A673 (cell line): ENCODE data around the gene TBCEL. TPM values are rescaled to one million over a fixed set of nuclear protein-coding genes. Genes with fewer than 3 reads are reported as not detected.

ENCODE experiments used
- BruUV-seq: library from RNA; stranded (reverse); fragments of 400-500 nt; replicated peaks from 2 replicates; lab custom pipeline; 2021; lab: Mats Ljungman, UMichigan
- CTCF ChIA-PET: fragments of 300-600 bp; sonication (Branson Sonifier 250); formaldehyde crosslinking; loops from one replicate; lab custom pipeline; 2022; ENCODE audit warnings: antibody characterized with exemption; lab: Charles Lee
- POLR2A ChIA-PET: fragments of 300-600 bp; sonication (Branson Sonifier 250); formaldehyde crosslinking; loops from one replicate; lab custom pipeline; 2022; ENCODE audit warnings: antibody characterized with exemption; ENCODE audit not compliant: low non-redundant PET; lab: Charles Lee
- DNase-seq: peaks from one replicate; pipeline ENCODE4 v3.0.0-alpha.2; 2015; ENCODE audit warnings: low spot score
- H3K27ac ChIP-seq: fragments of 200-600 bp; sonication (generic); 2 replicates; pipeline ENCODE4 v1.5.1; 2016; ENCODE audit warnings: mixed run types, low read depth, mild to moderate bottlenecking, mixed read lengths, antibody characterized with exemption, low read length; ENCODE audit not compliant: poor library complexity, severe bottlenecking
- H3K27me3 ChIP-seq: fragments of 200-600 bp; sonication (generic); replicated peaks from 2 replicates; pipeline ENCODE4 v1.6.1; 2017; ENCODE audit warnings: mixed run types, low read depth, mild to moderate bottlenecking, mixed read lengths, antibody characterized with exemption, low read length; ENCODE audit not compliant: insufficient read depth, poor library complexity
- H3K36me3 ChIP-seq: fragments of 200-600 bp; sonication (generic); 2 replicates; pipeline ENCODE4 v1.6.1; 2016; ENCODE audit warnings: mixed run types, mild to moderate bottlenecking, mixed read lengths, antibody characterized with exemption, low read length; ENCODE audit not compliant: insufficient read depth, poor library complexity, severe bottlenecking
- H3K4me1 ChIP-seq: fragments of 200-600 bp; sonication (generic); 2 replicates; pipeline ENCODE4 v1.6.1; 2017; ENCODE audit warnings: mixed run types, mild to moderate bottlenecking, mixed read lengths, antibody characterized with exemption, low read length; ENCODE audit not compliant: insufficient read depth, poor library complexity, severe bottlenecking
- H3K4me3 ChIP-seq: fragments of 200-600 bp; sonication (generic); 2 replicates; pipeline ENCODE4 v1.5.1; 2016; ENCODE audit warnings: low read depth, mixed run types, mild to moderate bottlenecking, mixed read lengths, low read length; ENCODE audit not compliant: poor library complexity, severe bottlenecking
- H3K9me3 ChIP-seq: fragments of 200-600 bp; sonication (generic); 2 replicates; pipeline ENCODE4 v1.6.1; 2016; ENCODE audit warnings: mixed run types, low read depth, mild to moderate bottlenecking, mixed read lengths, antibody characterized with exemption, low read length; ENCODE audit not compliant: poor library complexity, severe bottlenecking
- EZH2 ChIP-seq: fragments of 200-600 bp; sonication (generic); IDR thresholded peaks from 2 replicates; pipeline ENCODE4 v1.6.1; 2017; ENCODE audit warnings: borderline replicate concordance, low read depth, mild to moderate bottlenecking, mixed read lengths, antibody characterized with exemption, low read length; ENCODE audit not compliant: poor library complexity, severe bottlenecking
- intact Hi-C: fragments of 100-400 bp; cut with micrococcal nuclease; formaldehyde crosslinking; loops from one replicate; pipeline ENCODE4 v1.10.0; 2022; ENCODE audit not compliant: unreplicated experiment
- total RNA-seq: library from RNA; stranded (reverse); gene quantifications from 2 replicates; pipeline ENCODE4 v1.2.3, GENCODE V29; 2021
- TF ChIP-seq, protein P1 (sequence below): fragments of 300-800, 200-600 bp; sonication (generic); conservative IDR thresholded peaks from 2 replicates; pipeline ENCODE4 v1.5.1; 2017; ENCODE audit warnings: low read depth, mild to moderate bottlenecking, antibody characterized with exemption, low read length, moderate library complexity, mixed read lengths

Gene TBCEL
- total RNA-seq, 1 experiment from 2014 or later = 22.4 TPM

DNA sequence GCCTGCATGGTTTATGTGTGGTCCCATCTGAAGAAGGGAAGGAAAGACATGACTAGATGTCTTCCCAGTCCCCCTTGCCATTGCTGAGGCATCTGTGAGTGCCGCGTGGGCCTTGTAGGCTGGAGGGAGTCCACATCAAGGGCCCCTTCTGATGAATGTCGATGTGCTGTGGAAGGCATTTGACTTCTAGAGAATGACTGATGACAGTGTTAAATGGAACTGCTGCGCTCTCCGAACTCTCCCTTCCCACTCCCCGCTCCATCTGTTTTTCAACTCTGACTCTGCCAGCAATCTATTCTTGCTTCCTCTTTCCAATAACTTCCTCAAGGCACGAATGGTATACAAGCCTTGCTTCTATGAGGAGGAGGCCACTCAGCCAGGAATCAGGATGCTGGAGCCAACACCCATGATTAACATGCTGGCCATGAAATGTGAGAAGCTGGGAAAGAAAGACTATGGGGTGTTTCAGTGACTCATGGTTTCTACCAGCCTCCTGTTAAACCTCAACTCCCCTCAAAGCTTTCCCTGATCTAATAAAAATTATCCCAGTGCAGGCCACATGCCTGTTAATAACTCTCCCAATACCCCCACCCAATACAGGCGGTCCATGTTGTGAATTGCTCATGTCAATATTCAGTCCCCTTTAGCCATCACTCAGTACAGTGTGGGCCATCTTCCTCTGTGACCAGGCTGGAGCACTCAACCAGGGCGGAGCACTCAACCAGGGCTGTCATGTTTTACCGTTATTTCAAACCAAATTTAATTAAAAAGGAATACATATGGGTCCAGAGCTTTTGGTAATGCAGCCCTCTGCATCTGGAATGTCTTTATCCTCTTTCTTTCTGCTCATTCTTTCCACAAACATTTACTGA, 46.4 kb upstream of the TBCEL start:
- no peak overlapping the region for H3K27ac ChIP-seq
- DNase-seq = no peak
- no peak overlapping the region for H3K4me3 ChIP-seq
- BruUV-seq = no TSS peak
- H3K36me3 ChIP-seq = no peaks in the 10 kb centered on the region
- H3K4me1 ChIP-seq = no peaks in the 10 kb centered on the region
- H3K27me3 ChIP-seq = peaks cover 66% of the 10 kb centered on the region
- POLR2A ChIA-PET = interaction anchor here (0.7 kb wide), 1 partner anchor 56 kb away, joined by 3 read pairs; no protein-coding TSS in a partner anchor
- CTCF ChIA-PET = no interaction called here
- no peak for TF ChIP-seq EZH2
- TF ChIP-seq, protein P1, sequence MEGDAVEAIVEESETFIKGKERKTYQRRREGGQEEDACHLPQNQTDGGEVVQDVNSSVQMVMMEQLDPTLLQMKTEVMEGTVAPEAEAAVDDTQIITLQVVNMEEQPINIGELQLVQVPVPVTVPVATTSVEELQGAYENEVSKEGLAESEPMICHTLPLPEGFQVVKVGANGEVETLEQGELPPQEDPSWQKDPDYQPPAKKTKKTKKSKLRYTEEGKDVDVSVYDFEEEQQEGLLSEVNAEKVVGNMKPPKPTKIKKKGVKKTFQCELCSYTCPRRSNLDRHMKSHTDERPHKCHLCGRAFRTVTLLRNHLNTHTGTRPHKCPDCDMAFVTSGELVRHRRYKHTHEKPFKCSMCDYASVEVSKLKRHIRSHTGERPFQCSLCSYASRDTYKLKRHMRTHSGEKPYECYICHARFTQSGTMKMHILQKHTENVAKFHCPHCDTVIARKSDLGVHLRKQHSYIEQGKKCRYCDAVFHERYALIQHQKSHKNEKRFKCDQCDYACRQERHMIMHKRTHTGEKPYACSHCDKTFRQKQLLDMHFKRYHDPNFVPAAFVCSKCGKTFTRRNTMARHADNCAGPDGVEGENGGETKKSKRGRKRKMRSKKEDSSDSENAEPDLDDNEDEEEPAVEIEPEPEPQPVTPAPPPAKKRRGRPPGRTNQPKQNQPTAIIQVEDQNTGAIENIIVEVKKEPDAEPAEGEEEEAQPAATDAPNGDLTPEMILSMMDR = no peak
- H3K9me3 ChIP-seq = no peaks in the 10 kb centered on the region
- intact Hi-C loops = no loop called here

DNA sequence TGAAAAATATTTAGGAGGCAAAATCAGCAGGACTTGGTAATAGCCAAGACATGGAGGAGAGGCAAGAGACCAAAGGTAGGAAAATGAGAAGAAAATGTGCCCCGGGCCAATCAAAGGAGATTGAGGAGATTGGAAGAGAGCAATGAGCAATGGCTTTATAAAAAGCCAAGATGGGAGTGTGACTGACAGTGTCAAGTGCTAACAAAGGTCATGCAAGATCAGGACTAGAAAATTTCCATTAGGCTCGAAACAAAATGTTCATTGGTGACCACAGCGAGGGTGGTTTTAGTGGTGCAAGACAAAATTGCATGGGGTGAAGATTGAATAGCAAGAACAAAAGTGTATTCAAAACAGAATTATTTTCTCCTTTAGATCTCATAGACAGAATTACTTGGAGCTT, 45.2 kb upstream of the TBCEL start:
- CTCF ChIA-PET = no interaction called here
- BruUV-seq = no TSS peak
- intact Hi-C loops = no loop called here
- POLR2A ChIA-PET = interaction anchor here (0.7 kb wide), 1 partner anchor 57 kb away, joined by 3 read pairs; no protein-coding TSS in a partner anchor
- Histone ChIP-seq H3K4me3 (no peak overlapping the region), H3K36me3 (no peaks in the 10 kb centered on the region), H3K9me3 (no peaks in the 10 kb centered on the region), H3K27ac (no peak overlapping the region), H3K27me3 (peaks cover 72% of the 10 kb centered on the region), H3K4me1 (no peaks in the 10 kb centered on the region)
- no peak for TF ChIP-seq EZH2
- TF ChIP-seq, protein P1 = no peak
- DNase-seq = no peak

DNA sequence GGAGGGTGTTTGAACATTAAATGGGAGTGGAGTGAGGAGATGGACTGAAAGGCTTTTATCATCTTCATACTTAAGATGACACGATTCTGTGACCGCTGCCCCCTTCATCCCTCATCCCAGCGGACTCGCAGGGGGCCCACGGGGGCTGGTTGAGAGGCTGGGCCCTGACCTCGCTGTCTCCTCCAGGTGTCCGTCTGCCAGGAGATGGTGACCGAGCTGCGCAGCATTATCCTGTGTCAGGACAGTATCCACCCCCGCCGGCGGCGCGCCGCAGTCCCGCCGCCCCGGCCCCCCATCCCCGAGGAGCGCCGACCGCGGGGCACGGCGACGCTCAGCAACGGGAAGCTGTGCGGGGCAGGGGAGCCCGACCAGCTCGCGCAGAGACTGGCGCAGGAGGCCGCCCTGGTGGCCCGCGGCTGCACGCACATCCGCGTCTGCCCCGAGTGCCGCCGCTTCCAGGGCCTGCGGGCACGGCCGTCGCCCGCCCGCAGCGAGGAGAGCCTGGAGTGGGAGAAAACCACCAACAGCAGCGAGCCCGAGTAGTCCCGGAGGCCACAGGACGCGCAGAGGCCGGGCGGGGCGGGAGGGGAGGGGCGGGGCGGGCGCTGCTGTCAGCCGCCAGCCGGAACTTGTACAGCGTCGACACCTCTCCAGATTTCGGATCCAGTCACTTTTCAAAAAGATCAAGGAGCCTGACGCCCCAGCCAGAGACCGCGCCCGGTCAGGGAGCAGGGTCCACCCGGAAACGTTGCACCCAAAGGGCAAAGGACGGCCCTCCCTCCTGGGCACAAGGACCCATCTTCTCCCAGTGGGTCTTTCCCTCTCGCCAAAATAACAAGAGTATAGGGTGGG, 38.0 kb upstream of the TBCEL start:
- Histone ChIP-seq H3K4me3 (peak overlapping the region; percentile 28), H3K27ac (no peak overlapping the region), H3K9me3 (no peaks in the 10 kb centered on the region), H3K27me3 (peaks cover 80% of the 10 kb centered on the region), H3K4me1 (no peaks in the 10 kb centered on the region), H3K36me3 (no peaks in the 10 kb centered on the region)
- POLR2A ChIA-PET = no interaction called here
- CTCF ChIA-PET = interaction anchor here (0.6 kb wide), 1 partner anchor 116 kb away, joined by 3 read pairs; no protein-coding TSS in a partner anchor
- peak; percentile 76 for TF ChIP-seq EZH2
- TF ChIP-seq, protein P1 = peak; percentile 37; the same call in 1 of the 2 replicates
- DNase-seq = peak; percentile 63
- intact Hi-C loops = no loop called here
- no TSS peak for BruUV-seq
